ENCODE results near the gene CARD10. TPM values are rescaled to one million over a fixed set of nuclear protein-coding genes. Genes with fewer than 3 reads are reported as not detected.

Gene CARD10, protein sequence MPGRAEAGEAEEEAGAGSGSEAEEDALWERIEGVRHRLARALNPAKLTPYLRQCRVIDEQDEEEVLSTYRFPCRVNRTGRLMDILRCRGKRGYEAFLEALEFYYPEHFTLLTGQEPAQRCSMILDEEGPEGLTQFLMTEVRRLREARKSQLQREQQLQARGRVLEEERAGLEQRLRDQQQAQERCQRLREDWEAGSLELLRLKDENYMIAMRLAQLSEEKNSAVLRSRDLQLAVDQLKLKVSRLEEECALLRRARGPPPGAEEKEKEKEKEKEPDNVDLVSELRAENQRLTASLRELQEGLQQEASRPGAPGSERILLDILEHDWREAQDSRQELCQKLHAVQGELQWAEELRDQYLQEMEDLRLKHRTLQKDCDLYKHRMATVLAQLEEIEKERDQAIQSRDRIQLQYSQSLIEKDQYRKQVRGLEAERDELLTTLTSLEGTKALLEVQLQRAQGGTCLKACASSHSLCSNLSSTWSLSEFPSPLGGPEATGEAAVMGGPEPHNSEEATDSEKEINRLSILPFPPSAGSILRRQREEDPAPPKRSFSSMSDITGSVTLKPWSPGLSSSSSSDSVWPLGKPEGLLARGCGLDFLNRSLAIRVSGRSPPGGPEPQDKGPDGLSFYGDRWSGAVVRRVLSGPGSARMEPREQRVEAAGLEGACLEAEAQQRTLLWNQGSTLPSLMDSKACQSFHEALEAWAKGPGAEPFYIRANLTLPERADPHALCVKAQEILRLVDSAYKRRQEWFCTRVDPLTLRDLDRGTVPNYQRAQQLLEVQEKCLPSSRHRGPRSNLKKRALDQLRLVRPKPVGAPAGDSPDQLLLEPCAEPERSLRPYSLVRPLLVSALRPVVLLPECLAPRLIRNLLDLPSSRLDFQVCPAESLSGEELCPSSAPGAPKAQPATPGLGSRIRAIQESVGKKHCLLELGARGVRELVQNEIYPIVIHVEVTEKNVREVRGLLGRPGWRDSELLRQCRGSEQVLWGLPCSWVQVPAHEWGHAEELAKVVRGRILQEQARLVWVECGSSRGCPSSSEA
- total RNA-seq = not detected

DNA sequence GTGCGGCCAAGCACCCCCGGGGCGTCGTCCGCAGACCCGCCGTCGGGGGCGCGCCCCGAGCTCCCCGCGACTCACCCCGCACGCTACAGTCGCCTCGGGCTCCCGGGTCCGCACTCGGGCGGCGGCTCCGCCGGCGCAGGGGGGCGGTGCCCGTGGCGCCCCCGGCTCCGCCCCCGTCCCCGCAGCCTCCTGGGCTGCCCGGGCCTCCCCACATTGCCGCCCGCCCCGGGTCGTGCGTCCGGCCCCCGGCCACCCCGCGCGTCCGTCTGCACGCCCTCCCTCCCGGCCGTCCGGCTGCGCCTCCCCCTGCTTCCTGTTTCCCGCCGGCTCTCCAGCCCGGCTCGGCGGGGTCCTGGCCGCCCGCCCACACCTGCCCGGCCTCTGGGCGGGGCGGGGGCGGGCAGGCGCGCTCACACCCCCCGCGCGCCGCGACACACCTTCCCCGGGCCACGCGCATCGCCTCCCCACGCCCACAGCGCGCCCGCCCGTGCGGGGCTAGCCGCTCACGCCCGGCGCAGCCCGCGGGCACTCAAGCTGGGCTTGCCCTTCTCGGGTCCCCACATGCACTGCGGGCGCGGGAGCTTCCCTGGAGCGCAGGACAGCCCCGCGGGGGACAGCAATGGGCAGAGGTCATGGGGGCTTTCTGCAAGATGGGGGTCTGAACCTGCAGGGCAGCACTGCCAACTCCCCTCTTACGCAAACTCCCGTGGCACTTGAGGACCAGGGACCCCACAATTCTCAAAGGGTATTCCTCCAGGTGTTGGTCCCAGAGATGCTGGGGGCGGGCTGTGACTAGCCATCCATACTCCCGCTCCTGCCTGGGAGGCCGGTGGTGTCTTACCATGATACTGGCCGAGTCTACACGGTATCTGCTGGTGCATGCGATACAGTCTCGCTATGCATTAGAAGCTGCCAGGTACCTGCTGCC, at the start of gene CARD10:
TSS of gene CARD10 (minus strand) at position 148 of the 928 bp plus-strand sequence. CDS start 215 bp downstream, outside the sequence.
- Mint-ChIP-seq H3K36me3 (ENCODE audit: low read depth) (no peaks in the 10 kb centered on the region), H3K9me3 (no peaks in the 10 kb centered on the region), H3K4me3 (peak within 1 kb of the TSS; percentile 54), H3K27ac (no peak within 1 kb of the TSS), H3K27me3 (ENCODE audit: low read depth) (peaks cover 33% of the 10 kb centered on the region), H3K4me1 (ENCODE audit: low read depth) (peaks cover 5% of the 10 kb centered on the region)
- intact Hi-C loops (cut with micrococcal nuclease) = no loop called here
- CTCF ChIA-PET = no interaction called here
- no peak for DNase-seq

DNA sequence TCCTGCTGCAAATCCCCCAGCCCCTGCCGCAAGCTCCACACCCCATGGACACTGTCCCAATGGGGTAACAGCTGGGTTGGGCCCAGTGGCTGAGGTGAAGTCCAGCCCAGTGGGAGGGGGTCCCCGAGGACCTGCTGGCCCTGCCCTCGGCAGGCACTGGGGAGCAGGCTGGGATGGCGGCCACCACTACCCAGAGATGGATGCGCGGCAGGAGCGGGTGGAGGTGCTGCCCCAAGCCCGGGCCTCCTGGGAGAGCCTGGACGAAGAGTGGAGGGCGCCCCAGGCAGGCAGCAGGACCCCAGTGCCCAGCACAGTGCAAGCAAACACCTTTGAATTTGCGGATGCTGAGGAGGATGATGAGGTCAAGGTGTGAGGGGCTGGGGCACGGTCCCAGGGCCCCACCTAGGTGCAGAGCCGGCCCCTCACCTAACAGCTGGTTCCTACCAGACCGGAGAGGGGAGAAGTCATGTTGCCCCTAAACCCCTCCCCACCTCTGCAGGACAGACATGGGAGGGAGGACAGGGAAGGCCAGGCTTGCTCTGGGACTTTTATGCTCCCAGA, 49.3 kb upstream of the CARD10 start:
- intact Hi-C loops (cut with micrococcal nuclease) = no loop called here
- no peak overlapping the region for H3K27ac Mint-ChIP-seq
- no peaks in the 10 kb centered on the region for H3K9me3 Mint-ChIP-seq
- CTCF ChIA-PET = interaction anchor here (0.8 to 16.1 kb wide), 9 partner anchors 10 to 252 kb away, joined by 3 to 496 read pairs (median 19); partner anchors contain the start of genes GGA1 and LGALS2
- DNase-seq = no peak
- H3K4me1 Mint-ChIP-seq (ENCODE audit: low read depth) = peaks cover 20% of the 10 kb centered on the region
- H3K36me3 Mint-ChIP-seq (ENCODE audit: low read depth) = no peaks in the 10 kb centered on the region
- no peaks in the 10 kb centered on the region for H3K27me3 Mint-ChIP-seq (ENCODE audit: low read depth)
- H3K4me3 Mint-ChIP-seq = no peak overlapping the region

DNA sequence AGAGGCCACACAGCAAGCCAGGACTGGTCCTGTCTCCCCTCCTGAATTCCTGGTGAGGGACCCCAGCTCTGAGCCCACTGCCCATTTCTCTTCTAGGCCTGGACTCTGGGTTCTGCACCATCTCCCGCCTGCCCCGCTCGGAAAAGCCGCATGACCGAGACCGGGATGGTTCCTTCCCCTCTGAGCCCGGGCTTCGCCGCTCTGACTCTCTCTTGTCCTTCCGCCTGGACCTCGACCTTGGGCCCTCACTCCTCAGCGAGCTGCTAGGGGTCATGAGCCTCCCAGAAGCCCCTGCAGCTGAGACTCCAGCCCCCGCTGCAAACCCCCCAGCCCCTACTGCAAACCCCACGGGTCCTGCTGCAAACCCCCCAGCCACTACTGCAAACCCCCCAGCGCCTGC, 48.8 kb upstream of the CARD10 start:
- H3K4me3 Mint-ChIP-seq = no peak overlapping the region

DNA sequence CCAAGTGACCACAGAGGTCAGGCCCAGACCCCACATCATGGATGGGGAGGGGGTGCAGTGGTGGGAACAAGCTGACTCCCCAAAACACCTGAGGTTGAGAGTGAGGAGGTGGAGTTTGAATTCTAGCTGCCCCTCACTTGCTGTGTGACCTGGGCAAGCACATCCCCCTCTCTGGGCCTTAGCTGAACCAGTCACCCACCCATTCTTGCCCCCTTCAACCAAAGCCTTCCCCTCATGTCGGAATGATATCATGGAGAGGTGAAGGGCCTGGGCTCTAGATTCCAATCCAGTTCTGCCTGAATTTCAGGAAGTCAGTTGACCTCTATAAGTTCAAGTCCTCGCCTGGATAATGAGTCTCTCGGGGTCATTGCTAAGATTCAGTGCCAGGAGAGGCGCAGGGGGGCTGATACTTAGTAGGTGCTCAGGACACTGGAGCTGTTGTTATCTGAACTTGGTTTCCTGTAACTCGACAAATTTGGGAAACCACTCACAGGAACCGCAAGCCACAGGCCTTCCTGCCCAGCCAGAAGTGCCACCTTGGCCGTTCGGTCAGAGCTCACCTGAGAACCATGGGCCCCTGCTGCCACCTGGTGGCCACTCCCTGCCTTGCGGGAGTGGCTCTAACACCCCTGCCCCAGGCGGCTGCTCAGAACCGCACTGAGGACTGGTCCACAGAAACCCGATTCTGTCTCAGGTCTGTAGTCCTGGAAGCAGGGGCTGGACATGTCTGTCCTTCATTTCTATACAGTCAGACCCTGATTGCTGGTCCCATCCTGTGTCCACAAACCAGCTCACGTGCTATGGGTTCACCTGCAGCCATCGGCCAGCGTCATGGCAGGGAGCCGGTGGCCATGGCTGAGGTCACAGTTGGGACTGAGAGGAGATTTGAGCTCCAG, 47.9 kb upstream of the CARD10 start:
- intact Hi-C loops (cut with micrococcal nuclease) = loop anchor here (1.0 kb wide), 5 partner anchors 22 to 251 kb away; no protein-coding TSS in a partner anchor
- DNase-seq = peak; percentile 97
- Mint-ChIP-seq H3K27ac (peak overlapping the region; percentile 68), H3K4me3 (peak overlapping the region; percentile 36), H3K27me3 (ENCODE audit: low read depth) (peaks cover 11% of the 10 kb centered on the region), H3K36me3 (ENCODE audit: low read depth) (no peaks in the 10 kb centered on the region), H3K4me1 (ENCODE audit: low read depth) (peaks cover 22% of the 10 kb centered on the region), H3K9me3 (no peaks in the 10 kb centered on the region)
- CTCF ChIA-PET = interaction anchor here (0.6 to 16.1 kb wide), 36 partner anchors 8 to 368 kb away, joined by 3 to 496 read pairs (median 4); partner anchors contain the start of genes CYTH4, GGA1, LGALS2 and MFNG

More for the DNA sequence above, 48.8 kb upstream of the CARD10 start:
- intact Hi-C loops (cut with micrococcal nuclease) = no loop called here
- H3K36me3 Mint-ChIP-seq (ENCODE audit: low read depth) = no peaks in the 10 kb centered on the region
- H3K27me3 Mint-ChIP-seq (ENCODE audit: low read depth) = peaks cover 5% of the 10 kb centered on the region
- H3K27ac Mint-ChIP-seq = no peak overlapping the region
- H3K4me1 Mint-ChIP-seq (ENCODE audit: low read depth) = peaks cover 20% of the 10 kb centered on the region
- DNase-seq = no peak
- no peaks in the 10 kb centered on the region for H3K9me3 Mint-ChIP-seq
- CTCF ChIA-PET = interaction anchor here (0.8 to 16.1 kb wide), 17 partner anchors 9 to 308 kb away, joined by 3 to 496 read pairs (median 11); partner anchors contain the start of genes GGA1, LGALS2 and MFNG

DNA sequence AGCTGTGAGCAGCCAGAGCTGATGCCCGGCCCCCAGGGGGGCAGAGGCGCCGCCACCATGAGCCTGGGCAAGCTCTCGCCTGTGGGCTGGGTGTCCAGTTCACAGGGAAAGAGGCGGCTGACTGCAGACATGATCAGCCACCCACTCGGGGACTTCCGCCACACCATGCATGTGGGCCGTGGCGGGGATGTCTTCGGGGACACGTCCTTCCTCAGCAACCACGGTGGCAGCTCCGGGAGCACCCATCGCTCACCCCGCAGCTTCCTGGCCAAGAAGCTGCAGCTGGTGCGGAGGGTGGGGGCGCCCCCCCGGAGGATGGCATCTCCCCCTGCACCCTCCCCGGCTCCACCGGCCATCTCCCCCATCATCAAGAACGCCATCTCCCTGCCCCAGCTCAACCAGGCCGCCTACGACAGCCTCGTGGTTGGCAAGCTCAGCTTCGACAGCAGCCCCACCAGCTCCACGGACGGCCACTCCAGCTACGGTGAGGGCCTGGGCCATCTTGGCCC, 47.2 kb upstream of the CARD10 start:
- H3K4me1 Mint-ChIP-seq (ENCODE audit: low read depth) = peaks cover 29% of the 10 kb centered on the region
- H3K9me3 Mint-ChIP-seq = no peaks in the 10 kb centered on the region
- DNase-seq = peak; percentile 62
- intact Hi-C loops (cut with micrococcal nuclease) = no loop called here
- CTCF ChIA-PET = interaction anchor here (0.5 to 16.1 kb wide), 31 partner anchors 8 to 367 kb away, joined by 3 to 496 read pairs (median 4); partner anchors contain the start of genes CYTH4, GGA1, LGALS2 and MFNG
- no peak overlapping the region for H3K4me3 Mint-ChIP-seq
- no peaks in the 10 kb centered on the region for H3K36me3 Mint-ChIP-seq (ENCODE audit: low read depth)
- no peak overlapping the region for H3K27ac Mint-ChIP-seq
- peaks cover 18% of the 10 kb centered on the region for H3K27me3 Mint-ChIP-seq (ENCODE audit: low read depth)

DNA sequence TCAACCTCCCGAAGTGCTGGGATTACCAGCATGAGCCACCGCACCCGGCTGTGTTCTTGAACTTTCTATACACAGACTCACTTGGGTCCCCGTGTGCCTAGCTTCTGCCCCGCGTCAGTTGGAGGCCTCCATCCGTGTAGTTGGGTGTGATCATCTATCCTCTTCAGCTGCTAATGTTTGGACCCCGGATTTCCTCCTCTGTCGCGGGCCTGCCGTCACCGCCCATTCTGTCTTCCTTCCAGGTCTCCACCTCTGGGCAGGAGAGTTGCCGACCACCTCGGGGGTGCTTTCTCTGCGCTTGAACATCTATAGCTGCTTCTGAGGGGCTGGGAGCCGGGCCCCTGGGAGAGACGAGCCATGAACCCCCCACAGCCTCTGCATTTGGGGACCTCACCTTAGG, 46.6 kb upstream of the CARD10 start:
- no peak overlapping the region for H3K27ac Mint-ChIP-seq

DNA sequence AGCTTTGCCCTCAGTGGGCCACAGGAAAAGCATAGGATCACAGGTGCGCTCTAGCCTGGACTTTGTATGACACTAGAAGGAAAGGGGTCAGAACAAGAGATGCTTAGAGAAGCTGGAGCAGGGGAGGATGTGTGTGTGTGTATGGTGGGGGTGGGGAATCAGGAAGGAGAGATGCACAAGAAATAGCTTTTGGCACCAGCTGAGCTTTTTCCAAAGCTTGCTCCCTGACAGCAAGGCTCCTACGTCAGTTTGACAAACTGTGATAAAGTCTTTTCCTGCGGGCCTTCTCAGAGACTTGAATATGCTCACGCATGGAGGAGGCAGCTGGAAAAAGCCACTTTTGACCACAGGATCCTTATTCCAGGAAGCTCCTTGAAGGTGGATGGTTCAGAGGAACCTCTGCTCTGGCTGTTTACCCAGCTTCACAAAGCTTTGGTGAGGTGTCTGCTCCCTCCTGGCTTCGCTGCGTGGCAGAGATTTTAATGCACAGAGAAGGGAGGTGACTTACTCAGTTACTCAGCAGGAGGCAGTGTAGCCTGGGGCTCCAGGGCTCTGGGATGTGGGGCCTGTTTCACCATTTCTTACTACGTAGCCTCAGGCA, 45.0 kb upstream of the CARD10 start:
- CTCF ChIA-PET = interaction anchor here (1.0 to 16.1 kb wide), 6 partner anchors 10 to 92 kb away, joined by 3 to 496 read pairs (median 6); no protein-coding TSS in a partner anchor
- Mint-ChIP-seq H3K4me1 (ENCODE audit: low read depth) (peaks cover 32% of the 10 kb centered on the region), H3K27me3 (ENCODE audit: low read depth) (peaks cover 30% of the 10 kb centered on the region), H3K9me3 (no peaks in the 10 kb centered on the region), H3K4me3 (no peak overlapping the region), H3K36me3 (ENCODE audit: low read depth) (no peaks in the 10 kb centered on the region), H3K27ac (no peak overlapping the region)
- DNase-seq = no peak
- intact Hi-C loops (cut with micrococcal nuclease) = no loop called here

More for the DNA sequence above, 46.6 kb upstream of the CARD10 start:
- Mint-ChIP-seq H3K4me1 (ENCODE audit: low read depth) (peaks cover 32% of the 10 kb centered on the region), H3K4me3 (no peak overlapping the region), H3K27me3 (ENCODE audit: low read depth) (peaks cover 22% of the 10 kb centered on the region), H3K9me3 (no peaks in the 10 kb centered on the region), H3K36me3 (ENCODE audit: low read depth) (no peaks in the 10 kb centered on the region)
- DNase-seq = no peak
- CTCF ChIA-PET = interaction anchor here (1.1 to 16.1 kb wide), 18 partner anchors 8 to 366 kb away, joined by 3 to 496 read pairs (median 10); partner anchors contain the start of genes GGA1, LGALS2 and MFNG
- intact Hi-C loops (cut with micrococcal nuclease) = no loop called here

DNA sequence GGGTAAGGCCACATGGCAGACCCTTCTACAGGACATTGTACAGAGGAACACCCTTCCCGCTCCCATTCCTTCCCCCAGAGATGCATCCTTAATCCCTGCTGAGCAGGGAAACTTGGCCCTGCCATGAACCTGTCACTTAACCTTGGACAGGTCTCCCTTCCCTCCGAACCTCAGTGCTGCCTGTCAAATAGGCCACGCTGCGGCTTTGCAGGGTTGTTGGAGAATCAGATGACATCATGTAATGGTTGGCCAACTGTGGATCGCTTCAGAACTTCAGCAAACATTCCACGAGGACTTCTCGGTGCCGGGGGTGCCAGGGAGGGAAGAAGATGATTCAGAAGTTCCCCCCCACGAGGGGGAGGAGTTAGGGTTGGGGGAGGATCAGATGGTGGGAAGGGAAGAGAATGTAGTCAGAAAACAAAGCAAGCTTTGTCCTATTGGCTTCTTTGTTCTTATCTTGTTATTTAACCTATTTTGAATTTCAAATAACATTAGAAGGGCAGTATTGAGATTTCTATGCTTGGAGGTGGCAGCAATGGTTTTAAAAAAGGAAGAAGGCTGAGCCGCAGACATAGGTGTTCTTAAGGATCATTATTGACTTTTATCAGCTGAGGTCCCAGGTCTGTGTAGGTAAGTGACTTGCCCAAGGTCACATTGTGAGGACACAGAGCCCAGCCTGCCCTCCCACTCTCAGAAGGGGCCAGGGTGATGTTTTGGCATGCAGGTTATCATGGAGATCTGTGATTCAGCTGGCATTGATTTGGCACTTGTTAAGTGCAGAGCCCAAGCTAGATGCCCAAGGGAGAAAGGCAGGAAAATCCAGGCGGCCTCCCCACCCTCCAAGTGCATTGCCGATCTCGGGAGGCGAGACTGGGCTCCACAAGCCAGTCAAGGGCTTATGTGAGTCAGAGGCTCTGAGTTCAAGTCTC, 44.2 kb upstream of the CARD10 start:
- Mint-ChIP-seq H3K27me3 (ENCODE audit: low read depth) (peaks cover 30% of the 10 kb centered on the region), H3K36me3 (ENCODE audit: low read depth) (no peaks in the 10 kb centered on the region), H3K4me1 (ENCODE audit: low read depth) (peaks cover 32% of the 10 kb centered on the region), H3K27ac (no peak overlapping the region), H3K9me3 (no peaks in the 10 kb centered on the region), H3K4me3 (no peak overlapping the region)
- intact Hi-C loops (cut with micrococcal nuclease) = no loop called here
- CTCF ChIA-PET = interaction anchor here (0.6 to 16.1 kb wide), 7 partner anchors 10 to 91 kb away, joined by 3 to 496 read pairs (median 6); partner anchors contain the start of gene MFNG
- DNase-seq = no peak

Measured in activated naive CD4-positive, alpha-beta T cell treated with anti-CD3 and anti-CD28 coated beads for 36 hours (primary cell).